HEK293 (cell line): ENCODE data around the gene MLLT10.
A peak's percentile ranks its signal among the peaks of the same experiment; 100 is the strongest.

Experiments used
- AEBP2 ChIP-seq: fragments of 450-650 bp; formaldehyde crosslinking; IDR thresholded peaks from 2 replicates; pipeline ENCODE4 v1.5.1; 2016; ENCODE audit warnings: missing biosample characterization, missing genetic modification characterization, borderline replicate concordance
- ELK4 ChIP-seq: IDR thresholded peaks from 2 replicates; pipeline ENCODE4 v1.6.1; 2011; ENCODE audit warnings: mild to moderate bottlenecking, low read depth, low read length, borderline replicate concordance
- GLIS2 ChIP-seq: fragments of 450-650 bp; formaldehyde crosslinking; IDR thresholded peaks from 2 replicates; pipeline ENCODE4 v1.5.1; 2016; ENCODE audit warnings: missing biosample characterization, missing genetic modification characterization
- KLF7 ChIP-seq: fragments of 450-650 bp; formaldehyde crosslinking; IDR thresholded peaks from 2 replicates; pipeline ENCODE4 v1.5.1; 2016; ENCODE audit warnings: missing biosample characterization, missing genetic modification characterization, borderline replicate concordance
- SP7 ChIP-seq: fragments of 450-650 bp; formaldehyde crosslinking; IDR thresholded peaks from 2 replicates; pipeline ENCODE4 v1.5.1; 2016; ENCODE audit warnings: missing biosample characterization, missing genetic modification characterization
- TSHZ1 ChIP-seq: fragments of 450-650 bp; formaldehyde crosslinking; IDR thresholded peaks from 2 replicates; pipeline ENCODE4 v1.5.1; 2016; ENCODE audit warnings: missing biosample characterization, missing genetic modification characterization, borderline replicate concordance
- ZBTB6 ChIP-seq: fragments of 450-650 bp; formaldehyde crosslinking; IDR thresholded peaks from 2 replicates; pipeline ENCODE4 v1.5.1; 2017; ENCODE audit warnings: missing biosample characterization, missing genetic modification characterization
- ZBTB7A ChIP-seq: fragments of 450-650 bp; formaldehyde crosslinking; IDR thresholded peaks from 2 replicates; pipeline ENCODE4 v1.5.1; 2016; ENCODE audit warnings: low read depth, missing biosample characterization, missing genetic modification characterization
- ZBTB8A ChIP-seq: fragments of 450-650 bp; formaldehyde crosslinking; IDR thresholded peaks from 2 replicates; pipeline ENCODE4 v1.5.1; 2016; ENCODE audit warnings: missing biosample characterization, missing genetic modification characterization
- ZFP37 ChIP-seq: fragments of 450-650 bp; formaldehyde crosslinking; IDR thresholded peaks from 2 replicates; pipeline ENCODE4 v1.5.1; 2016; ENCODE audit warnings: missing biosample characterization, missing genetic modification characterization
- ZNF114 ChIP-seq: fragments of 450-650 bp; formaldehyde crosslinking; IDR thresholded peaks from 2 replicates; pipeline ENCODE4 v1.5.0; 2017; ENCODE audit warnings: missing biosample characterization, missing genetic modification characterization
- ZNF138 ChIP-seq: fragments of 450-650 bp; formaldehyde crosslinking; IDR thresholded peaks from 2 replicates; pipeline ENCODE4 v1.5.1; 2016; ENCODE audit warnings: missing biosample characterization, missing genetic modification characterization, borderline replicate concordance
- ZNF292 ChIP-seq: fragments of 450-650 bp; formaldehyde crosslinking; IDR thresholded peaks from 2 replicates; pipeline ENCODE4 v1.5.1; 2016; ENCODE audit warnings: low read depth, missing biosample characterization, missing genetic modification characterization, borderline replicate concordance
- ZNF366 ChIP-seq: fragments of 450-650 bp; formaldehyde crosslinking; conservative IDR thresholded peaks from 2 replicates; pipeline ENCODE4 v1.5.1; 2016; ENCODE audit warnings: missing biosample characterization, missing genetic modification characterization
- ZNF394 ChIP-seq: fragments of 450-650 bp; formaldehyde crosslinking; IDR thresholded peaks from 2 replicates; pipeline ENCODE4 v1.5.1; 2016; ENCODE audit warnings: missing biosample characterization, missing genetic modification characterization, mild to moderate bottlenecking, moderate library complexity, borderline replicate concordance
- ZNF404 ChIP-seq: fragments of 450-650 bp; formaldehyde crosslinking; IDR thresholded peaks from 2 replicates; pipeline ENCODE4 v1.5.1; 2017; ENCODE audit warnings: missing biosample characterization, missing genetic modification characterization
- ZNF426 ChIP-seq: fragments of 450-650 bp; formaldehyde crosslinking; IDR thresholded peaks from 2 replicates; pipeline ENCODE4 v1.5.1; 2017; ENCODE audit warnings: missing biosample characterization, missing genetic modification characterization, mild to moderate bottlenecking, inconsistent platforms, moderate library complexity
- ZNF433 ChIP-seq: fragments of 450-650 bp; formaldehyde crosslinking; IDR thresholded peaks from 2 replicates; pipeline ENCODE4 v1.5.1; 2016; ENCODE audit warnings: missing biosample characterization, missing genetic modification characterization, low read depth
- ZNF48 ChIP-seq: fragments of 450-650 bp; formaldehyde crosslinking; IDR thresholded peaks from 2 replicates; pipeline ENCODE4 v1.5.1; 2016; ENCODE audit warnings: missing biosample characterization, missing genetic modification characterization
- ZNF513 ChIP-seq: fragments of 450-650 bp; IDR thresholded peaks from 2 replicates; pipeline ENCODE4 v1.5.1; 2018; ENCODE audit warnings: missing biosample characterization, missing genetic modification characterization
- ZNF521 ChIP-seq: fragments of 450-650 bp; formaldehyde crosslinking; IDR thresholded peaks from 2 replicates; pipeline ENCODE4 v1.5.1; 2017; ENCODE audit warnings: missing biosample characterization, mild to moderate bottlenecking, missing genetic modification characterization
- ZNF529 ChIP-seq: fragments of 450-650 bp; formaldehyde crosslinking; IDR thresholded peaks from 2 replicates; pipeline ENCODE4 v1.5.1; 2017; ENCODE audit warnings: missing genetic modification characterization, missing biosample characterization; ENCODE audit not compliant: insufficient replicate concordance
- ZNF558 ChIP-seq: fragments of 450-650 bp; formaldehyde crosslinking; IDR thresholded peaks from 2 replicates; pipeline ENCODE4 v1.5.1; 2016; ENCODE audit warnings: missing biosample characterization, missing genetic modification characterization
- ZNF610 ChIP-seq: fragments of 450-650 bp; formaldehyde crosslinking; IDR thresholded peaks from 2 replicates; pipeline ENCODE4 v1.5.1; 2016; ENCODE audit warnings: missing biosample characterization, missing genetic modification characterization, borderline replicate concordance
- ZNF624 ChIP-seq: fragments of 450-650 bp; formaldehyde crosslinking; IDR thresholded peaks from 2 replicates; pipeline ENCODE4 v1.5.1; 2017; ENCODE audit warnings: missing biosample characterization, missing genetic modification characterization
- ZNF639 ChIP-seq: fragments of 450-650 bp; formaldehyde crosslinking; IDR thresholded peaks from 2 replicates; pipeline ENCODE4 v1.5.1; 2016; ENCODE audit warnings: missing biosample characterization, missing genetic modification characterization
- ZNF658 ChIP-seq: fragments of 450-650 bp; formaldehyde crosslinking; IDR thresholded peaks from 2 replicates; pipeline ENCODE4; 2016; ENCODE audit warnings: missing biosample characterization, missing genetic modification characterization
- ZNF791 ChIP-seq: fragments of 450-650 bp; formaldehyde crosslinking; IDR thresholded peaks from 2 replicates; pipeline ENCODE4 v1.5.1; 2016; ENCODE audit warnings: missing biosample characterization, missing genetic modification characterization
- ZNF830 ChIP-seq: fragments of 450-650 bp; IDR thresholded peaks from 2 replicates; pipeline ENCODE4 v1.5.0; 2018; ENCODE audit warnings: missing biosample characterization, missing genetic modification characterization, low read depth, mild to moderate bottlenecking, moderate library complexity
- ZNF837 ChIP-seq: fragments of 450-650 bp; formaldehyde crosslinking; IDR thresholded peaks from 2 replicates; pipeline ENCODE4 v1.5.1; 2016; ENCODE audit warnings: missing biosample characterization, missing genetic modification characterization

MLLT10 gene

GRCh38 chr10:21534604-21535493 is 817 bp downstream of the MLLT10 start (continued):
- TF ChIP-seq AEBP2 (tag by site-specific recombination) (no peak), ZNF521 (tag by site-specific recombination) (no peak), ZBTB8A (tag by site-specific recombination) (peak; percentile 88), ZNF48 (no peak), ZNF624 (tag by site-specific recombination) (no peak), GLIS2 (peak; percentile 81), ZNF404 (tag by site-specific recombination) (no peak), TSHZ1 (tag by site-specific recombination) (no peak), ELK4 (no peak), ZNF366 (tag by site-specific recombination) (no peak), ZNF791 (tag by site-specific recombination) (no peak), ZNF610 (tag by site-specific recombination) (no peak), ZNF529 (tag by site-specific recombination) (no peak), ZNF639 (tag by site-specific recombination) (no peak), ZNF426 (tag by site-specific recombination) (no peak), ZNF837 (no peak), ZNF558 (tag by site-specific recombination) (no peak), ZNF830 (tag by site-specific recombination) (no peak), SP7 (tag by site-specific recombination) (peak; percentile 41; the same call in 1 of the 2 replicates), ZNF513 (tag by site-specific recombination) (no peak), ZNF292 (no peak), ZNF394 (no peak), ZBTB7A (tag by site-specific recombination) (no peak), ZNF114 (no peak), ZNF433 (tag by site-specific recombination) (no peak), ZBTB6 (no peak), ZNF138 (no peak), ZFP37 (tag by site-specific recombination) (no peak), ZNF658 (tag by site-specific recombination) (no peak), KLF7 (tag by site-specific recombination) (no peak)
